Colon (tissue), 2 donors: ENCODE measurements around the gene PLOD2.

Experiments used
- FAIRE-seq: peaks from 2 replicates; lab custom pipeline; 2012; peaks lifted over from hg19 to GRCh38; lab: Jason Lieb, UNC
- donor health status: control.
- donor health status: control.

The PLOD2 gene

GRCh38 chr3:146160964-146161662, at the start of gene PLOD2:
PLOD2 (minus strand) TSS chr3:146161184; CDS start chr3:146160989, 195 bp downstream.
- FAIRE-seq, result no peak

GRCh38 chr3:146209371-146209770, 48.4 kb upstream of the PLOD2 start:
- FAIRE-seq, result no peak

- no peak for FAIRE-seq
These were observed 42.8 kb upstream of the PLOD2 start for GRCh38 chr3:146203776-146204175.

- FAIRE-seq, result no peak
These were observed 39.7 kb upstream of the PLOD2 start for GRCh38 chr3:146200461-146201220.

GRCh38 chr3:146199762-146200161, 38.8 kb upstream of the PLOD2 start:
- no peak for FAIRE-seq

GRCh38 chr3:146196789-146197188, 35.8 kb upstream of the PLOD2 start:
- no peak for FAIRE-seq

- FAIRE-seq, result no peak
These were observed 34.6 kb upstream of the PLOD2 start for GRCh38 chr3:146195605-146196004.

GRCh38 chr3:146195030-146195429, 34.0 kb upstream of the PLOD2 start:
- no peak for FAIRE-seq

- no peak for FAIRE-seq
These were observed 30.1 kb upstream of the PLOD2 start for GRCh38 chr3:146191051-146191450.

- no peak for FAIRE-seq
These were observed 28.7 kb upstream of the PLOD2 start for GRCh38 chr3:146189519-146190173.

GRCh38 chr3:146187334-146187950, 26.5 kb upstream of the PLOD2 start:
- peak; percentile 87 for FAIRE-seq

- FAIRE-seq, result no peak
These were observed 23.4 kb upstream of the PLOD2 start for GRCh38 chr3:146184241-146185015.

GRCh38 chr3:146181216-146181615, 20.2 kb upstream of the PLOD2 start:
- no peak for FAIRE-seq

- FAIRE-seq, result no peak
These were observed 19.4 kb upstream of the PLOD2 start for GRCh38 chr3:146180376-146180775.

- FAIRE-seq, result no peak
These were observed 17.2 kb upstream of the PLOD2 start for GRCh38 chr3:146178006-146178689.

GRCh38 chr3:146177519-146177918, 16.5 kb upstream of the PLOD2 start:
- FAIRE-seq, result no peak

- no peak for FAIRE-seq
These were observed 16.1 kb upstream of the PLOD2 start for GRCh38 chr3:146177072-146177471.

GRCh38 chr3:146172586-146172985, 11.6 kb upstream of the PLOD2 start:
- no peak for FAIRE-seq

GRCh38 chr3:146170591-146170990, 9.6 kb upstream of the PLOD2 start:
- FAIRE-seq, result no peak

GRCh38 chr3:146169891-146170290, 8.9 kb upstream of the PLOD2 start:
- FAIRE-seq, result no peak

- FAIRE-seq, result no peak
These were observed 5.8 kb upstream of the PLOD2 start for GRCh38 chr3:146166826-146167225.
